Progenitor cell of endocrine pancreas (in vitro differentiated cells): ENCODE measurements around the gene G6PC3. TPM values are rescaled to one million over a fixed set of nuclear protein-coding genes. Genes with fewer than 3 reads are reported as not detected.
A peak's percentile ranks its signal among the peaks of the same experiment; 100 is the strongest.

Experiments
- DNase-seq: peaks from one replicate; pipeline ENCODE4 v3.0.0; 2021; ENCODE audit warnings: low spot score; ENCODE audit not compliant: unreplicated experiment
- H3K27ac Mint-ChIP-seq: 2 replicates; pipeline ENCODE4 v1.8.0; 2021; ENCODE audit warnings: mild to moderate bottlenecking, moderate library complexity, mixed read lengths
- H3K27me3 Mint-ChIP-seq: 2 replicates; pipeline ENCODE4 v1.8.0; 2021; ENCODE audit warnings: mixed read lengths
- H3K36me3 Mint-ChIP-seq: 2 replicates; pipeline ENCODE4 v1.8.0; 2022; ENCODE audit warnings: mixed read lengths; ENCODE audit not compliant: insufficient read depth
- H3K4me1 Mint-ChIP-seq: 2 replicates; pipeline ENCODE4 v1.8.0; 2021; ENCODE audit warnings: low read depth, mixed read lengths
- H3K4me3 Mint-ChIP-seq: 2 replicates; pipeline ENCODE4 v1.8.0; 2021; ENCODE audit warnings: low read depth, mild to moderate bottlenecking, moderate library complexity, mixed read lengths
- H3K9me3 Mint-ChIP-seq: 2 replicates; pipeline ENCODE4 v1.8.0; 2021; ENCODE audit warnings: low read depth, mixed read lengths
- CTCF ChIP-seq: fragments of 200-600 bp; sonication (generic); IDR thresholded peaks from one replicate; pipeline ENCODE4 v1.5.0; 2021; ENCODE audit warnings: antibody characterized with exemption, mild to moderate bottlenecking; ENCODE audit not compliant: unreplicated experiment
- total RNA-seq: library from RNA; stranded (reverse); gene quantifications from 2 replicates; pipeline ENCODE4 v1.2.1, GENCODE V29; 2021

The G6PC3 gene
- total RNA-seq, 1 donor from 2014 or later, result 58.7 TPM

- Mint-ChIP-seq H3K36me3 (peaks cover 6% of the 10 kb centered on the region), H3K4me1 (peaks cover 18% of the 10 kb centered on the region), H3K9me3 (no peaks in the 10 kb centered on the region), H3K27me3 (no peaks in the 10 kb centered on the region), H3K4me3 (no peak overlapping the region), H3K27ac (no peak overlapping the region)
- no peak for DNase-seq
- no peak for TF ChIP-seq CTCF
These were observed 4.4 kb downstream of the G6PC3 start for GRCh38 chr17:44074911-44075285.

GRCh38 chr17:44075598-44076293, 5.2 kb downstream of the G6PC3 start:
- TF ChIP-seq CTCF, result no peak
- no peaks in the 10 kb centered on the region for H3K27me3 Mint-ChIP-seq
- peaks cover 6% of the 10 kb centered on the region for H3K36me3 Mint-ChIP-seq
- H3K27ac Mint-ChIP-seq, result peak overlapping the region; percentile 45
- no peaks in the 10 kb centered on the region for H3K9me3 Mint-ChIP-seq
- peaks cover 13% of the 10 kb centered on the region for H3K4me1 Mint-ChIP-seq
- H3K4me3 Mint-ChIP-seq, result no peak overlapping the region
- DNase-seq, result no peak

- DNase-seq, result no peak
- Mint-ChIP-seq H3K36me3 (peaks cover 6% of the 10 kb centered on the region), H3K4me3 (no peak overlapping the region), H3K27ac (peak overlapping the region; percentile 46), H3K27me3 (no peaks in the 10 kb centered on the region), H3K4me1 (peaks cover 6% of the 10 kb centered on the region), H3K9me3 (no peaks in the 10 kb centered on the region)
- TF ChIP-seq CTCF, result no peak
These were observed 6.4 kb downstream of the G6PC3 start for GRCh38 chr17:44076716-44077594.

- Mint-ChIP-seq H3K4me1 (peaks cover 4% of the 10 kb centered on the region), H3K4me3 (no peak overlapping the region), H3K9me3 (no peaks in the 10 kb centered on the region), H3K36me3 (peaks cover 10% of the 10 kb centered on the region), H3K27ac (no peak overlapping the region), H3K27me3 (no peaks in the 10 kb centered on the region)
- DNase-seq, result no peak
- no peak for TF ChIP-seq CTCF
These were observed 7.0 kb downstream of the G6PC3 start for GRCh38 chr17:44077595-44077909.

GRCh38 chr17:44078412-44078811, 7.9 kb downstream of the G6PC3 start:
- Mint-ChIP-seq H3K9me3 (no peaks in the 10 kb centered on the region), H3K27me3 (no peaks in the 10 kb centered on the region), H3K4me1 (peaks cover 4% of the 10 kb centered on the region), H3K36me3 (peaks cover 12% of the 10 kb centered on the region), H3K27ac (no peak overlapping the region), H3K4me3 (no peak overlapping the region)
- DNase-seq, result no peak
- TF ChIP-seq CTCF, result no peak
